Fibroblast of skin of abdomen (primary cell): Measurements from ENCODE around the gene CHAT.
A peak's percentile ranks its signal among the peaks of the same experiment; 100 is the strongest.

Source experiments
- DNase-seq: peaks from one replicate; pipeline ENCODE4 v3.0.0-alpha.2; 2013

The CHAT gene

DNA sequence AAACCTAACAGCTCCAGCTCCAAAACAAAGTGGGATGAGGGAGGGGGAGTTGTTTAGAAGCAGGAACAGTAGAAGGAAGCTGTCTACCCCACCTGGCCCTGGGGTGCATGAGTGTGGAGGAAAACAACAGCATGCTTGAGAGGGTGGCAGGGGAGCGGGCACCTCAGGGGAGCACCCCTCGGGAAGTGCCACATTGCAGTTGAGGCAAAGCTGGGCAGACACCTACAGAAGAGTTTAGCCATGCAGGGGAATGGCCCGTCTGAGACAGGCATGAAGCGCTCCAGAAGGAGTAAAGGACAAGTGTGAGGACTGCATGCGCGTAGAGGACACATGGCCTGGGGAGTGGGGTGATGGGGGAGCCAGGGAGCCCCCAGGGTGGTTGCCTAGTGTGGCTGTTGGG is 18.1 kb downstream of the CHAT start:
- DNase-seq: no peak

DNA sequence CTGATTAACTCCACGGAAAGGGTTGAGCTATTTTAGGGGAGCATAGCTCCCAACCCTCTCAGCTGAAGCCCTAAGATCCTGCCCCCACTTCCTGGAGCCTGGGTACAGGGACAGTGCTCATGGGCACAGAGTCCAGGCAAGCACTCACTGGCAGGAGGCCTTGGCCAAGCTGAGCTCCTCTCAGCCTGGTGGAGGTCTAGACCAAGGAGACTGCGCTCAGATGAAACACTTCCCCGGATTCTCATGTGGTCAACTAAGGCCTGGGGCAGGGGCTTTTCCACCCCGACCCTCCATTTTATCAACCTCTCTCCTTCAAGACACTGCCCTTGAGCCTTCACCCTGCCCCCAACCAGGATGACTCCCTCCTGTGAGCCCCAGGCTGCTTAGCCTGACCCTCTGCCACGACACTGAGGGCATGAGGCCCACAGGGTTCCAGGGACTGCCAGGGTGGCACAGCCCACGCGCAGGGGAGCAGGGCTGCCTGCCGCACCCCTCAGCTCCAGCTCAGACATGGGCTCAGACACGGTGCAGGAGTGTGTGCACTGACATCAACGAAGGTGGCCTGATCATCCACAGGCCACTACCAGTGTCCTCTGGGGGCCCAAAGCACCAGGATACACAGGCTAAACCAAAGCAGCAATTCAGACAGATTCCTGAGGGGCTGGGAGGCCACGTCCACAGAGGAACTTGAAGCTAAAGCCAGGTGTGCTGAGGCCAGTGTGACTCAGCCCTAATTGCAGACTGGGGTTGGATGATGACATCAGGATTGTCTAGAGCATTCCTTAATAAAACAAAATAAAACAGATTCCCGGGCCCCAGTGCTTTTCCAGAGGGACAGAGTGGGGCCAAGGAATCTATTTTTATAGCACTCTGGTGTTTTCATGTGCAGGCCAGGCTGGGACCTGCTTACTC is 18.8 kb downstream of the CHAT start:
- peak; percentile 4 for DNase-seq

DNA sequence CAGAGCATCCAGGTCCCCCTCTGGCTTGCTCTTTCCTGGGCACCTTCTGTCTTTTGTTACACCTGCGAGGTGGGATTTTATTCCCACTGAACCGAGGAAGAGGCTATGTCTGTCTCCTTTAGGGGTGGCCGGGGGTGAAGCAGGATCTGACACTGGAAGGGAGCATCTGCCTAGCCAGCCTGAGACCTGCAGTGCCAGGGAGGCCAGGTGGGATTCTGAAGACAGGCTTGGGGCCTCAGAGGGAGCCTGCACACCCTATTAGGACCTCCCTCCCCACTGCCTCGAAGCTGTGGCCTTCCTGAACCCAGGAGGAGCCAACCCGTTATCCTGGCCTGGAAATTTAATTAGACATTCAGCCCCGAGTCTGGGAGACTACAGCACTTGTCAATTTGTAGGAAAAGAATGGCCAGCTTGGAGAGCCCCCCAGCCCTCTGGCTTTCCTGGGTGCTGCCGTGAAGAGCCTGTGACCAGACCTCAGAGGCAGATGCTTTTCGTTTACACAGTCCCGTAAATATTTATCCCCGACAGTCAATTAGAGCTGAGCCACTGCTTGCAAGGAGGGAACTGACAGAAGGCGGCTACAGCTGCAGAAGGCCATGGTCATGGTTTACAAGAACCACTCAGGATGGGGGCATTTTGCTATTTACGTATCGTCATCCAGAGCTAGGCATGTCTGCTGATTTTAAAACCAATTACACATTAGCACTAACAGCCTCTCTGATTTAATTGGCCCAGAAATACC is 19.7 kb downstream of the CHAT start:
- no peak for DNase-seq

DNA sequence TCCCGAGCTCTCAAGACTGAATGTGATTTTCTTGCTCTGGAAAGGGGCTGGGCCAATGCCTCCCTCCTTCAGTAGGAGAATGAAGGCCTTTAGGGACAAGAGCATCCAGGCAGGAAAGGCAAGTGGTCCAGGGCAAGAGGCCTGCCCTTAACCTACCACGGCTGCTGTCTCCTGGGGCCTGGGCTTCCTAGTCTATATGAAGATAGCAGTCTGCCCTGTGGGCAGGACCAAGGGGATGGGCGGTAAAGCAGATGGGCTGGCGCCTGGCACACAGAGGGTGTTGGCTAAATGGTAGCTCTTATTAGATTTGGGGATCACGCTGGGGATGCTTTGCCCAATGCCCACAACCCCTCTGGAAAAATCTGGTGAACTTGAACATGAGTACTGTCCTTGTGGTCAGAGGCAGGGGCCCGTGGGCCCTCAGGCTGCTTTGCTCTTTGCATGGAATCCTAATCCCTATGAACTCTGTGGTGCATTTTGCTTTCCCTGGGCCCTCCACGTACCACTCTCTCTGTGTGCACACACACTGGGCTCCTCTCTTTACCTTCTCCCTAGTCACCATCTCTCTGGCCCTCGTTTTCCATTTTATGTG is 20.3 kb downstream of the CHAT start:
- DNase-seq: no peak

DNA sequence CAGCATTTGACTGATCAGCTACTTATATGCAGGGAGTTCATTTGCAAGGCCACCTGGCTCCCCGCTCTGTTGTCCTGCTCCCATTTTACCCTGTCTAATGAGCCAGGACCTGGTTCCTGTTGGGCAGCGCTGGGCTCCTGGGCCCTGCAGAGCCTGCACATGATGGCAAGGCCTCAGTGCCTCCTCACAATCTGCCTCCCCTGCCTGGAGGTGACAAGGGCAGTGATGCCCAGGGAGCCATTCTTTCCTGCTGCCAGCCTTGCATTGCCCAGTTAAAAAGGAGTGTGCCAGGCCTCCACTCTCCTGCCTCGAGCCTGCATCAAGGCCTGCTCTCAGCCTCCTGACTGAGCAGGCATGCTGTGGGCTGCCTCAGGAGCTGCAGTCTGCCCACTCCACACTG is 28.5 kb downstream of the CHAT start:
- DNase-seq: no peak

DNA sequence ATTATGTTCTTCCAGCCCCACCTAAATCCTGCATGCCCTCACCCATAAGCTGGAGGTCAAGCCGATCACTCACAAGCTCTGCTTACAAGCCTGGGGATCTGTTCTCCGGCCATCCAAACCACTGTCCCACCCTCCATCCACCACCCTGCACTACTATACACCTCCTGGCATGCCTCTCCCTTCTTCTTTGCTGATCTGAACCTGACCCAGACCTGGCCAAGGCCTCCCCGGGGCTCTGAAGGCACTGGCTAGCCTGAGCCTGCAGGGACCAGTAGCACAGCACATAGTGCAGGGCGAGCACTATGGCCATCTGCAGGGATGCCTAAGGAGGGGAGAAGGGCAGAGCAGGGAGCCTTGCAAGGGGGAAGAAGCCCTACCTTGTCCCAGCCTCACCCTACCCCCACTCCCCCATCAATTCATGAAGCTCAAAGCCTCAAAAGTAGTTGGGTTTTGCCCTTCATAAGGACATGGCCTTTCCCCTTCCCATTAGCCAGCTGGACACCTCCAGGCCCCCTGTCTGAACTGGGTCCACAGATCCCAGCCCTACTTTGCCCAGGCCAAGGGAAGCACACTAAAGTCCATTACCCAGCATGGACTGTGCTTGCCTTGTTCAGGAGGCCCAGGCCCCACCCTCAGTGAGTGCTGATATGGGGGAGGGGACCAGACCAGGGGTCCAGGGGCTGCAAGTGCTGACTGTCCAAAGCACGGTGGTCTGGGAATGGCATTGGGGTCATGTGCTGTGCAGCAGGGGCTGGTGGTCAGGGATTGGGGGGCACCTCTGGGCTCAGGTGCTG is 29.6 kb downstream of the CHAT start:
- no peak for DNase-seq

DNA sequence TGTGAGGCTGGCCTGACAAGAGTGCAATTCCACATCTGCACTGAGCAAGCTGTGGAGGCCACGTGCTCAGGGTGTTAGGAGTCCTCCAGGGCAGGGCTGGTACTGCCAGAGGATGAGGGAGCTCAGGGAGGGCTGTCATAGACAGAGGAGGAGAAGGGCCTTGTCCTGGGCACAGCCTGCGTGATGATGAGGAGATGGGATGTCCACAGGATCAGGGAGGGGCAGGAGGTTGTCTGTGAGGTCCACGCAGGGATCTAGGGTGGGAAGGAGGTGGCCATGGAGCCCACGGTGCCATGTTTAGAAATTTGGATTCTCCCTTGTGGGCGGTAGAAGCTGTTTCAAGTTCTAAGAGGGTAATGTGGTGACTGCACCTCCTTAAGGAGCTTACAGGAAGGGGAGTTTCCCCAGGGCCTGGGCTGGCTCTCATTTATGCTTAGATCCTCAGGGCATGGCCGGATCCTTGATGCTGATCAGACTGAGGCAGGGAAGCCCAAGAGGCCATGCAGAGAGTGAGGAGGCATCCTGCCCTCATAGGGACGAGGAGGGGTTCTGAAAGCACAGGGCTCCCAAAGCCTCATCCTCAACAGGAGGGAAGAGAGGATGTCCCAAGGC is 30.3 kb downstream of the CHAT start:
- no peak for DNase-seq

DNA sequence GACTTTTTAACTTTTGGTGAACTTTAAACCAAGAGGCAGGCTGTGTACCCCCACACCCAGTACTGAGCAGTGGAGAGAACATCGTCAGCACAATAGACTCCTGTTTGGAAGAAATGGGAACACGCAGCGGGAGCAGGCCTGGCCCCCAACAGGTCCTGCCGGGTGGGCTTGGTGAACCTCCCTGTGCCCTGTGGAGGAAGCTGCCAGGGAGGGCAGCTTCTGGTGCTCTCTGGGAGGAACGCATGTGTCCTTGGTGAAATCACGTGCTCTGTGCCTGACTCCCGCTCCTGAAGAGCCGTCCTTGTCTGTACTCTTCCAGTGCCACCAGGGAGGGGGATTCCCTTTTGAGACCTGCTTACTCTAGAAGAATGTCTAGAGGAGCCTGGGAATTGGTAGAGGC is 31.6 kb downstream of the CHAT start:
- no peak for DNase-seq

DNA sequence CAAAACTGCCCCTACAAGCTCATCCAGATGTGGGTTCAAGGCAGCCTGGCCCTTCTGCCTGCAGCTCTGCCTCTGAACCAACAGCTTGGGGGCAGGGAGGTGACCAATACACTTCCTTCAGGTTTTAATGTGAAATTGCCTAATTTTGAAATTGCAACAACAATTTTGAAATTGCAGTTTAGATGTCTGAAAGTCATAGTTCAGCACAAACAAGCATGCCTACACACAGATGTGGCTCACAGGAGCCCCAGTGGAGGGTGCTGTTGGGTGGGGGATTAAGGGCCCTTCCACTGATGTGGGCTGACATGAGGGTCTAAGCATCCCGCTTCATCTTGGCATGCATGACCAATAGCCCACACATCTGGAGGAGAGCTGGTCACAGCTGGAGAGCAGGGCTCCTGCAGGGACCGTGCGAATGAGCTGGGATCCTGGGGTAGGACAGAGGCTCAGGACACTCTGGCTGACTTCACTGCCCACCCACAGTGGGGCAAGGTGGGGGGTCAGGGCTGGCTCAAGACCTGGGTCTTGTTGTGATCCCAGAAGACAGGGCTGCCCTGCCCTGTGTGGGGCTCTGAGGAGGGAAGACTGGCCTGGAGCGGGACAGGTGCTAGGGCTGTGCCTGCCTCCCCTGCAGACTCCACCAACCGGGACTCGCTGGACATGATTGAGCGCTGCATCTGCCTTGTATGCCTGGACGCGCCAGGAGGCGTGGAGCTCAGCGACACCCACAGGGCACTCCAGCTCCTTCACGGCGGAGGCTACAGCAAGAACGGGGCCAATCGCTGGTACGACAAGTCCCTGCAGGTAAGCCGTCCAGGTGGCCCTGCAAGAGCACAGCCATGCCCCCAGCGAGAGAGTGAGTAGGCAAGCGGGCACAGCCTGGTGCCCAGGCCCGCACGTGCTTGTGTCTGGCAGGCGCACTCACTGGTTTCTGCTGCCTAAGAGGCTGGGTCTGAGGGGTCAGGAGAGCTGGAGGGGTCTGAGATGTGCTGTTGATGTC is 32.3 kb downstream of the CHAT start:
- DNase-seq: no peak

DNA sequence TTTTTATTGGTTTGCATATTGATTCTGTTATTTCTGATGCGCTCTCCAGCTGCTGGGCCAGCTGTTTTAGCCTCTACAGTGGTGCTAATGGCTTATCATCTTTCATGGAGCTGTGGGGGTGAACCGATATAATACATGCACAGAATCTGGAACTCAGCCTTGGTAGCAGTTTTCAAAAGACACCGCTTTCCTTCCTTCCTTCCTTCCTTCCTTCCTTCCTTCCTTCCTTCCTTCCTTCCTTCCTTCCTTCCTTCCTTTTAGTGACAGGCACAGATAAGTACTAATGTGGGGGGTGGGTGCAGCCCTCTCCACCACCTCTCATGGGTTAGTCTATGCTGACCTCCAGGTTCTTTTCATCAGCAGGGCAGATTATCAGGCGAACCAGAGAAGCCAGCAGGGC is 33.7 kb downstream of the CHAT start:
- no peak for DNase-seq

DNA sequence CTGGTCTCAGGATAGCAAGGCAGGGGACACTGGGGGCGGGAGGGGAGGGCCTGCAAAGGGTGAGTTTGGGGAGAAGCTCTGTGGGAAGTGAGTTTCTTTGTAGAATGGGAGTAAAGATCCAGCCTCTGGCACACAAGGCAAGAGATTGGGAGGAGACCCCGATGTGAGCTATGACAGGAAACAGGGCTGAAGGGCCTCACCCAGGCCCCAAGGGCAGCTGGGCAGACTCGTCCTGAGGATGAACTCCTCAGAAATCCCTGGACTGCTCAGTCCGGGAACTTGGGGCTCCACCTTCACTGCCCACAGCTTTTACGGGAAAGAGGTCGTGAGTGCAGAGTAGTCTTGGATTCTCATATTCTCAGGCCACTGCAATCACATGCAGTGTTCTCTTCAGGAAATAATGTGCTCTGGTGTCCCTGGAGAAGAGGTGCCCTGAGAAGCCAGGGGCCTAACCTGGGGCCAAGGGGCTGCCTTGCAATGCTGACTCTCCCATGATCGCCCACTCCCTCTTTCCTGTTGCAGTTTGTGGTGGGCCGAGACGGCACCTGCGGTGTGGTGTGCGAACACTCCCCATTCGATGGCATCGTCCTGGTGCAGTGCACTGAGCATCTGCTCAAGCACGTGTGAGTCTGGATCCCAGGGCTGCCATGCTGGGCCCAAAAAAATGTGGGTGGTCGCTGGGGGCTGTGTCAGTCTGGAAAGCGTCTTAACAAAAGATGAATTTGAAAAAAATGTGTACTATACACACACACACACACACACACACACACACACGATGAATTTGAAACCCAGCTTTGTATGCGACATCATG is 34.4 kb downstream of the CHAT start:
- DNase-seq: no peak

DNA sequence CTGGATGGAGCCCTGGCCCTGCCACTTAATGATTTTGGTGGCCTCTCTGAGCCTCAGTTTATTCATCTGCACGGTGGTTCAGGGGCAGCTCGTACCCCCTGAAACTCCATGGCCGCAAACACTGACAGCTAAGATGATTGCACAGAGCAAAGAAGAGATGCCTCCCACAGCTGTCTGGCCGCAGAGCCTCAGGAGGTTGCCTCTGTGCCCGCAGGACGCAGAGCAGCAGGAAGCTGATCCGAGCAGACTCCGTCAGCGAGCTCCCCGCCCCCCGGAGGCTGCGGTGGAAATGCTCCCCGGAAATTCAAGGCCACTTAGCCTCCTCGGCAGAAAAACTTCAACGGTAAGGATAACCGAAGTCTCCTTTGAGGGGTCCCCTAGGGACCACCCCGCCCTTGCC is 35.5 kb downstream of the CHAT start:
- no peak for DNase-seq

DNA sequence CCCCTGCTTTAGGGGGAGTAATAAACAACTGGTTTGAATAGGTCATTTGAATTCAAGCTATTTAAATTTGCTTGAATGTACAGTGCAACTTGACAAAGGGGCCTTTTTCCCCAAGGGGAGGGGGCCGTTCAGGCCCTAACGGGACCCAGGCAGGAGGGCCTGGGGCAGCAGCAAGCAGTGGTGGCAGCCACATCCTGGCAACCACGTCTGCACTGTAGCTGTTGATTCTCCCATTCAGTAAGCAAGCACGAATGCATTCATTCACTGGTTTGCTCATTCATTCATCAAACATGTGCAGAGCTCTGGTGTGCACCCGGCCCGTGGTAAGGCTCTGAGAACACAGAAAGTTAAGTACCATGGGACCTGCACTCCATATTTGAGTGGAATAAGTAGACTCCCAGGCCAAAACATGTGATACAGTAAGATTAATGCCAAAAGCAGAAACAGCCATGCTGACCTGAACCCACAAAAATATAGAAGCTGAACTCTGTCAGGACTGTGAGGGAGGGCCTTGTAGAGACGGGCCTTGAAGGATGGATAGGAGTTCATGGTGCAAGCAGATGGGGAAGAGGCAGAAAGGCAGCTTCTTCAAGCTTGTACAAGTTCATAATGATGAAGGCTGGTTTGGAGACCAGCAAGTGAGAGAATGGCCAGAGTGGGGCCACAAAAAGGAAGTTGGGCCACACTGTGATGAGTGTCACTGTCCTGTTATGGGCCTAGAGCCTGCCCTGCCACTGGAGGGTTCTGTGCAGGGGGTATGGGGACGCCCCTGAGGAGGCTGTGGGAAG is 36.3 kb downstream of the CHAT start:
- no peak for DNase-seq

DNA sequence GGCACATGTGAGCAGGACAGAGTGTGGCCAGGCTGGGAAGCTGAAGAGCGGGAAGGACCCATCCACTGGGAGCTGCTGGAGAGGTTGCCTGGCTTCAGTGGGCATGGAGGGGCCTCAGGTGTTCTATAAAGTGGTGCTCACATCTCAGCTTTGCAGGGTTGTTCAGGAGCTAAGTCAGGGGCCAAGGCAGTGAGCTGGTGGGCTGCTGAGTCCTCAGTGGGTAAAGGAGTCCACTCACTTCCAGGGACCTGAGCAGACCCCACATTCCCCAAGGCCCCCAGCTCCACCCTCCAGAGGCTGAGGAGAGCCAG is 36.8 kb downstream of the CHAT start:
- DNase-seq: no peak

DNA sequence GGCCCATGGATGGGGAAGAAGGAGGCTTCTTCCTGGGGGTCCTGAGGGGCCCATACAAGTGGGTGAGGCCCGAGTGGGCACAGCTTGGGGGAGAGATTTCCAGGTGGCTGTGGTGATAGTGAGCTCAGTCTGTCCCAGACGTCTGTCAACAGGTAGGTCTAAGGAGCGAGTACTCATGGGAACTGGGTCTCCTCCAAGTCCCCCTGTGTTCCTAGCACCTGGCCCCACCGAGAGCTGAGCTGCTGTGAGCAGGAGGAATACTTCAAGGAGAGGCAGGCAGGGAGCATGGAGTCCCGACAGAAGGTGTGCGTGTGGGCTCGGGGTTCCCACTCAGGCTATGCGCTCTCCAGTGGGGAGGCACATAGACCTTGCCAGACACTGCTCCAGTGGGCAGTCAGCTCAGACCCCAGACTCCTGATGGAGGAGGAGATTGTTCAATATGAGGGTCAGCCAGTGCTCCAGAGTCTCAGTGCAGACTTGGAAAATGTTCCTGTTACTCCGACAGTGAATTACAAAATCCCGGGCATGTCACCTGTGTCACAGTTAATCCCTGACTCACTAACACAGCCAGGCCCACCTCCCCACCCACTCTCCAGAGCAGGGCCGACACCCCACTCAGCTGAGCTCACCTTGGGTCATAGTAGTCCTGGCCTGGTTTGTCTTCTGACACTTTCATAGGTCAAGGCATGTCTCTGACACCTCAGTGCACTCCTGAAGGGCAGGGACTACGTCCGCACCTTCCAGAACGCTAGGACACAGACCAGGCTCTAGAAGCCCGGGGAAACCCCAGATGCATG is 37.4 kb downstream of the CHAT start:
- no peak for DNase-seq

DNA sequence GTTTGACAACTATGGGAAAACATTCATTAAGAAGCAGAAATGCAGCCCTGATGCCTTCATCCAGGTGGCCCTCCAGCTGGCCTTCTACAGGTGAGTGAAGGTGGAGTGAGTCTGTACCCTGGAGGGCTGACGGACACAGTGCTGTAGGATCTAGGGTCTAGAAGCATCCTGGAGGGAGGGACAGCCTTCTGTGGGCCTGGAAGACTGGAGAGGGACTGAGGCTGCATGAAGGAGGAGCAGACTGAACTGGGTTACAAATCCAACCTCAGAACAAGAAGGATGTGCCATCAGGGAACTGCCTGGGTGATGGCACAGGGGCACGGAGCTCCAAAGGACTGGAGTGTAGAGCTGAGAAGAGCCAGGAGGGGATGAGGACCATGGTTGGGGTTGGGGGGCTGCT is 38.1 kb downstream of the CHAT start:
- no peak for DNase-seq

DNA sequence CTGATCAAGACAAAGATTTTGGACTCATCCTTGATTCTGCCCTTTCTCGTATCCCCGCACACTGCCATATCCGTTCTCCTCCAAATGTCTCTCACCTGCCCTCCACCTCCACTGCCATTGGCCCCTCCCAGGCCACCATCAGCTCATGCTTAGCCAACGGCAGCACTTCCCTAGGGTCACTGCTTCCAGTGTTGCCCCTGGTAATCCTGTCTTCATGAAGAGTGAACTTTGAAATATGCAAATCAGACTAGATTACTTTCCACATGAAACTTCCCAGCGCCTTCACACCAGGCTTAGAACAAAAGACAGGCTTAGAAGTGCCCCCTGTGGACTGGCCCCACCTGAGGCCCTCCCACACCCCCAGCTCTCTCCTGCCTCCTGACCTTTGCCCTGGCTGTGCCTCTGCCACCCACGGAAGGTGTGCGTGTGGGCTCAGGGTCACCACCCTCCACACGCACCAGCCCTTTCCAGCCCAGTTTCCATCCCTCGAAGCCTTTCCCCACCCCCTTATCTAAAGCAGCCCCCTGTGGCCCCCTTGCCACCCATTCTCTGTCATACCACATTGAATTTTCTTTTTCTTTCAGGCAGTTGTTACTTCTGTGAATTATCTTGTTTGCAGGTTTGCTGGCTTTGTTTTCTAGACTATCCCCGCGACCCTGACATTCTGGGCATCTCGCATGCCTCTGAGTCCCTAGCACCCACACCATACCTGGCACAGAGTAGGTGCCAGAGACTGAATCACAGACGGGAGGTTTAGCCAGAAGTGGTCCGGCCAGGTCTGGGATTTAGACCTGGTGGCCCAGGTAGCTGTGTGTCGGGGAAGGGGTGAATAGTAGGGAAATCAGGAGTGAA is 38.8 kb downstream of the CHAT start:
- DNase-seq: no peak
